ENCODE measurements around the gene DDI2.

Gene DDI2

DNA sequence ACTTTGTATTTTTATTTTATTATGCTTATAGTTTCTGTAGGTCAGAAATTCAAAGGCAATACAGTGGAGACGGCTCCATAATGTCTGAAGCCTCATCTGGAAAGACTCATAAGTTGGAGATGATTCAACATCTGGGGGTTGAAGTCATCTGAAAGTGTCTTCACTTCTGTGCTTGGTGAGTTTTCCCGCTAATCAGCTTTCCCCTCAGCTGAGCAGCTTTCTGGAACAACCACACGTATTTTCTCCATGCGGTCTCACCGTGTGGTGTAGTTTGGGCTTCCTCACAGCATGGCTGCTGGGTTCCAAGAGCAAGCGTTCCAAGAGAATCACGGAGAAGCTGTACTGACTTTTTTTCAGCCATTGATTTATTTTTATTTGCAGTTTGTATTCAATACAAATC is 7.6 kb upstream of the DDI2 start:
- H2AFZ ChIP-seq (ENCODE audit: low read length, unreplicated experiment), result no peak overlapping the region
- H3K4me1 ChIP-seq (ENCODE audit: control insufficient read depth, insufficient read depth, low read length, unreplicated experiment), result no peaks in the 10 kb centered on the region
- no peaks in the 10 kb centered on the region for H3K27me3 ChIP-seq (ENCODE audit: insufficient read depth, low read length)
- H3K36me3 ChIP-seq (ENCODE audit: insufficient read depth, low read length), result no peaks in the 10 kb centered on the region
- no peaks in the 10 kb centered on the region for H3K79me2 ChIP-seq (ENCODE audit: control insufficient read depth, insufficient read depth, low read length, unreplicated experiment)
- no peak overlapping the region for H3K4me3 ChIP-seq (ENCODE audit: low read depth, low read length)
- no peak overlapping the region for H3K27ac ChIP-seq (ENCODE audit: low read depth, low read length)

DNA sequence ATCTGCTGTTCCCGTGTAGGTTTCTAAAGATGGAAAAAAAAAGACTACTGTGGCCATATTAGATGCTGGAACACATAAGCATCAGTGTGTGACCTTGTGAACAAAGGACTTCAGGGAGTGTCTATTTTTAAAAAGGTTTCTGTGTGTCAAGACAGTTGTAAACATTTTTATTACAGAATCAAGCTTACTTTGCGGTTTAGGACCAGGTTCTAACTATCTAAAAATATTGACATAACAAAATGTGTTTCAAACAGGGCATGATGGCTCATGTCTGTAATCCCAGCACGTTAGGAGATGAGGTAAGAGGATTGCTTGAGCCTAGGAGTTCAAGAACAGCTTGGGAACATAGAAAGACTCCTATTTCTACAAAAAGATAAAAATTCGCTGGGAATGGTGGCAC is 7.1 kb upstream of the DDI2 start:
- Histone ChIP-seq H2AFZ (ENCODE audit: low read length, unreplicated experiment) (no peak overlapping the region), H3K4me3 (ENCODE audit: low read depth, low read length) (no peak overlapping the region), H3K79me2 (ENCODE audit: control insufficient read depth, insufficient read depth, low read length, unreplicated experiment) (no peaks in the 10 kb centered on the region), H3K4me1 (ENCODE audit: control insufficient read depth, insufficient read depth, low read length, unreplicated experiment) (no peaks in the 10 kb centered on the region), H3K27ac (ENCODE audit: low read depth, low read length) (no peak overlapping the region), H3K36me3 (ENCODE audit: insufficient read depth, low read length) (no peaks in the 10 kb centered on the region), H3K27me3 (ENCODE audit: insufficient read depth, low read length) (no peaks in the 10 kb centered on the region)

GRCh38 chr1:15616373-15617172 is 685 bp upstream of the DDI2 start:
- peaks cover 41% of the 10 kb centered on the region for H3K79me2 ChIP-seq (ENCODE audit: control insufficient read depth, insufficient read depth, low read length, unreplicated experiment)
- H3K4me3 ChIP-seq (ENCODE audit: low read depth, low read length), result peak overlapping the region; percentile 75
- no peaks in the 10 kb centered on the region for H3K36me3 ChIP-seq (ENCODE audit: insufficient read depth, low read length)
- peaks cover 27% of the 10 kb centered on the region for H3K4me1 ChIP-seq (ENCODE audit: control insufficient read depth, insufficient read depth, low read length, unreplicated experiment)
- H2AFZ ChIP-seq (ENCODE audit: low read length, unreplicated experiment), result peak overlapping the region; percentile 62
- no peaks in the 10 kb centered on the region for H3K27me3 ChIP-seq (ENCODE audit: insufficient read depth, low read length)
- peak overlapping the region; percentile 61 for H3K27ac ChIP-seq (ENCODE audit: low read depth, low read length)

GRCh38 chr1:15618077-15618654 is 908 bp downstream of the DDI2 start:
- H3K27me3 ChIP-seq (ENCODE audit: insufficient read depth, low read length), result no peaks in the 10 kb centered on the region
- no peaks in the 10 kb centered on the region for H3K36me3 ChIP-seq (ENCODE audit: insufficient read depth, low read length)
- H2AFZ ChIP-seq (ENCODE audit: low read length, unreplicated experiment), result peak overlapping the region; percentile 36
- H3K79me2 ChIP-seq (ENCODE audit: control insufficient read depth, insufficient read depth, low read length, unreplicated experiment), result peaks cover 57% of the 10 kb centered on the region
- peaks cover 39% of the 10 kb centered on the region for H3K4me1 ChIP-seq (ENCODE audit: control insufficient read depth, insufficient read depth, low read length, unreplicated experiment)
- H3K27ac ChIP-seq (ENCODE audit: low read depth, low read length), result peak overlapping the region; percentile 62
- H3K4me3 ChIP-seq (ENCODE audit: low read depth, low read length), result peak overlapping the region; percentile 86

- Histone ChIP-seq H3K36me3 (ENCODE audit: insufficient read depth, low read length) (no peaks in the 10 kb centered on the region), H3K4me3 (ENCODE audit: low read depth, low read length) (peak overlapping the region; percentile 86), H3K79me2 (ENCODE audit: control insufficient read depth, insufficient read depth, low read length, unreplicated experiment) (peaks cover 64% of the 10 kb centered on the region), H2AFZ (ENCODE audit: low read length, unreplicated experiment) (peak overlapping the region; percentile 53), H3K27ac (ENCODE audit: low read depth, low read length) (peak overlapping the region; percentile 62), H3K27me3 (ENCODE audit: insufficient read depth, low read length) (no peaks in the 10 kb centered on the region), H3K4me1 (ENCODE audit: control insufficient read depth, insufficient read depth, low read length, unreplicated experiment) (peaks cover 39% of the 10 kb centered on the region)
These were observed 1.6 kb downstream of the DDI2 start for GRCh38 chr1:15618655-15619525.

GRCh38 chr1:15620155-15620545 is 2.9 kb downstream of the DDI2 start:
- Histone ChIP-seq H3K79me2 (ENCODE audit: control insufficient read depth, insufficient read depth, low read length, unreplicated experiment) (peaks cover 76% of the 10 kb centered on the region), H3K27me3 (ENCODE audit: insufficient read depth, low read length) (no peaks in the 10 kb centered on the region), H3K4me1 (ENCODE audit: control insufficient read depth, insufficient read depth, low read length, unreplicated experiment) (peaks cover 39% of the 10 kb centered on the region), H2AFZ (ENCODE audit: low read length, unreplicated experiment) (no peak overlapping the region), H3K27ac (ENCODE audit: low read depth, low read length) (peak overlapping the region; percentile 62), H3K36me3 (ENCODE audit: insufficient read depth, low read length) (no peaks in the 10 kb centered on the region), H3K4me3 (ENCODE audit: low read depth, low read length) (peak overlapping the region; percentile 40)

GRCh38 chr1:15620902-15621682 is 3.8 kb downstream of the DDI2 start:
- Histone ChIP-seq H3K27ac (ENCODE audit: low read depth, low read length) (0 out of 2 replicates have a peak overlapping the region, but pooled peaks have one; percentile 62), H3K27me3 (ENCODE audit: insufficient read depth, low read length) (no peaks in the 10 kb centered on the region), H3K36me3 (ENCODE audit: insufficient read depth, low read length) (no peaks in the 10 kb centered on the region), H3K79me2 (ENCODE audit: control insufficient read depth, insufficient read depth, low read length, unreplicated experiment) (peaks cover 86% of the 10 kb centered on the region), H2AFZ (ENCODE audit: low read length, unreplicated experiment) (no peak overlapping the region), H3K4me1 (ENCODE audit: control insufficient read depth, insufficient read depth, low read length, unreplicated experiment) (peaks cover 39% of the 10 kb centered on the region), H3K4me3 (ENCODE audit: low read depth, low read length) (peak overlapping the region; percentile 40; the same call in 1 of the 2 replicates)

DNA sequence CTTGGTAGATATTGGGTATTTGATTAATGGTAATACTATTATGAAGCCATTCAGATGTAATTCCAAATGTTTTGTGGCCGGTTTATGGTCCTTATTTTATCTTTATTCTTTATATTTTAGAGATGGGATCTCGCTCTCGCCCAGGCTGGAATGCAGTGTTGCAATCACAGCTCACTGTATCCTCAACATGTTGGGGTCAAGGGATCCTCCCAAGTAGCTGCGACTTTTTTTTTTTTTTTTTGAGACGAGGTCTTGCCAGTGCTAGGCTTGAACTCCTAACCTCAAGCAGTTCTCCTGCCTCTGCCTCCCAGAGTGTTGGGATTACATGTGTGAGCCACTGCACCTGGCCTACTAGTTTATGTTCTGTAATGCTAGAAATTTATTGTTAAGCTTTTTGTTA is 4.7 kb downstream of the DDI2 start:
- Histone ChIP-seq H3K4me3 (ENCODE audit: low read depth, low read length) (no peak overlapping the region), H3K36me3 (ENCODE audit: insufficient read depth, low read length) (no peaks in the 10 kb centered on the region), H3K27ac (ENCODE audit: low read depth, low read length) (no peak overlapping the region), H3K79me2 (ENCODE audit: control insufficient read depth, insufficient read depth, low read length, unreplicated experiment) (peaks cover 92% of the 10 kb centered on the region), H2AFZ (ENCODE audit: low read length, unreplicated experiment) (no peak overlapping the region), H3K4me1 (ENCODE audit: control insufficient read depth, insufficient read depth, low read length, unreplicated experiment) (peaks cover 39% of the 10 kb centered on the region), H3K27me3 (ENCODE audit: insufficient read depth, low read length) (no peaks in the 10 kb centered on the region)

GRCh38 chr1:15622712-15623373 is 5.6 kb downstream of the DDI2 start:
- H3K36me3 ChIP-seq (ENCODE audit: insufficient read depth, low read length), result peaks cover 7% of the 10 kb centered on the region; the same call in 1 of the 2 replicates
- H3K4me3 ChIP-seq (ENCODE audit: low read depth, low read length), result no peak overlapping the region
- H3K4me1 ChIP-seq (ENCODE audit: control insufficient read depth, insufficient read depth, low read length, unreplicated experiment), result peaks cover 39% of the 10 kb centered on the region
- H3K27me3 ChIP-seq (ENCODE audit: insufficient read depth, low read length), result no peaks in the 10 kb centered on the region
- H3K27ac ChIP-seq (ENCODE audit: low read depth, low read length), result no peak overlapping the region
- H2AFZ ChIP-seq (ENCODE audit: low read length, unreplicated experiment), result no peak overlapping the region
- peaks cover 92% of the 10 kb centered on the region for H3K79me2 ChIP-seq (ENCODE audit: control insufficient read depth, insufficient read depth, low read length, unreplicated experiment)

All from ACC112 (cell line).